SK-N-SH (cell line): ENCODE results near the gene LAP3.

Source experiments
- CTCF ChIP-seq: fragments of 200-600 bp; sonication (generic); IDR thresholded peaks from 2 replicates; pipeline ENCODE4 v1.6.1; 2017; ENCODE audit warnings: antibody characterized with exemption, mild to moderate bottlenecking, moderate library complexity
- RAD21 ChIP-seq: IDR thresholded peaks from 2 replicates; pipeline ENCODE4 v1.6.1; 2012; ENCODE audit warnings: mild to moderate bottlenecking, low read length
- RCOR1 ChIP-seq: fragments of 150-350 bp; IDR thresholded peaks from 2 replicates; pipeline ENCODE4 v1.6.1; 2017; ENCODE audit warnings: antibody characterized with exemption, low read length

- TF ChIP-seq RAD21 (no peak), CTCF (no peak), RCOR1 (no peak)
Observed at GRCh38 chr4:17654701-17655100, 77.7 kb downstream of the LAP3 start.
